Astrocyte of the hippocampus (primary cell): ENCODE data around the gene MAP2K5.
"Not testable (repeated sequence)": the region's sequence is repeated elsewhere in the genome, so short reads cannot be mapped to it uniquely, and the experiment has no call there.

ENCODE experiments used
- DNase-seq: peaks from one replicate; pipeline ENCODE4 v3.0.0; 2011; ENCODE audit warnings: low read depth, low spot score

MAP2K5 gene

GRCh38 chr15:67672834-67673233, 130.3 kb downstream of the MAP2K5 start:
- not testable (repeated sequence) for DNase-seq

DNA sequence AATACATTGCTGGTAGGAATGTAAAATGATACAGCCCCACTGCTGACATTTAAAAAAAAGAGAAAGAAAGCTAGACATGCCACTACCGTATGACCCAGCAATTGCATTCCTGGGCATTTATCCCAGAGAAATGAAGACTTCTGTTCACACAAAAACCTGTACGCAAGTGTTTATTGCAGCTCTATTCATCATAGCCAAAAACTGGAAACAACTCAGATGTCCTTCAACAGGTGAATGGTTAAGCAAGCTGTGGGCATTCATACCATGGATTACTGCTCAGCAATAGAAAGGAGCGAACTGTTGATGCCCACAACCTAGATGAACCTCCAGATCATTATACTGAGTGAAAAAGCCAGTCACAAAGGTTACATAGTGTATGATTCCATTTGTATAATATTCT, 132.5 kb downstream of the MAP2K5 start:
- DNase-seq: peak; percentile 11

DNA sequence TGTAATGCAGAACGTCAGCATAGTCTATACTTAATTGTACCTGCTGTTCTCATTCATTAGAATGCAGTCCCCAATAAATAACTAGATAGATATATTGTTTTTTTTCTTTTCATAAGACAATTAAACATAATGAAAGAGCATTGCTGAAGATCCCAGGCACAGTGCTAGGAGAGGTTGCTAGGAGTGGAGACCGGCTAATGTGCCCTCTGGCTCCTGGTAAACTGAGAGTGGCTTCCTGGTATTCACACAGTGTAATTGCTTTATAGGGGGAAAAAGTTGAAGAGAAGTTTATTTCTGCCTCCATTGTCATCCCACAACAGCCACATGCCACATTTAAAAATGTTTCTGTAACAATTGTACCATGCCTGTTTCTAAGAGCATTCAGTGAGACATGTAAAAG, 135.6 kb downstream of the MAP2K5 start:
- no peak for DNase-seq

GRCh38 chr15:67678993-67679392, 136.5 kb downstream of the MAP2K5 start:
- DNase-seq: no peak

- no peak for DNase-seq
Measured at GRCh38 chr15:67680641-67681040, 138.1 kb downstream of the MAP2K5 start.

DNA sequence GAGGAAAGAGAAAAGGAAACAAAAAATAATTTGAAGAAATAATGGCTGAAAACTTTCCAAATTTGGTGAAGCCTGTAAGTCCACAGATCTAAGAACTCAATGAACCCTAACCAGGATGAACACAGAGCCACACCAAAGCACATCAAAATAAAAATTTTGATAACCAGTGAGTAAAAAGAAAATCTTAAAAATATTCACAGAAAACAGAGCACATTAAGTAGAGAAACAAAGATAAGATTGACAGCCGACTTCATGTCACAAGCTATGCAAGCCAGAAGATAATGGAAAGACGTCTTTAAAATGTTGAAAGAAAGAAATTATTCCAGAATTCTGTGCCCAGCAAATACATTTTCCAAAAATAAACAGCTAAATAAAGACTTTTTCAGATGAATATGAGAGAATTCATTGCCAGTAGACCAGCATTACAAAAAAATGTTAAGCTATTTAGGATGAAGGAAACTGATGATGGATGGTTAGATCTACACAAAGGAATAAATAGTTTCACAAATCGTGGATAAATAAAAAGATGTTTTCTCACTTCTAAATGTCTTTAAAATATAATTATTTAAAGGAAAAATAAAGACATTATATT, 142.6 kb downstream of the MAP2K5 start:
- DNase-seq: peak; percentile 62

GRCh38 chr15:67685716-67686115, 143.2 kb downstream of the MAP2K5 start:
- DNase-seq: no peak

DNA sequence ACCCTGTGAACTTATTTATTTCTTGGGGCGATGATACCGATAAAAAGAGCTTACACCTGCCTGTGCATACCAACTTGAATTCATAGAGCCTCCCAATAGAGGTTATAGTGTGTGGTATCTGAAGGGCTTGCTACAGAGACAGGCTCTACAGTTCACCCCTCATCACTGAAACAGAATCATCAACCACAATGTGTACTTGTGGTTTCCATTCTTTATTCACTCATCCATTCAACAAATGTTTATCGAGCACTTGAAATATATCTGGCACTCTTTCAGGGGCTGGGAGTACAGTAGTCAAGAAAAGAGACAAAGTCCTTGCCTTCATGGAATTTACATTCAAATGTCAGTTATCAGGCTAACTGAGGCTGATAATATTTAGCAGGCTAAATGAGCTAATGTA, 148.4 kb downstream of the MAP2K5 start:
- peak; percentile 90 for DNase-seq

GRCh38 chr15:67691450-67691849, 148.9 kb downstream of the MAP2K5 start:
- DNase-seq: no peak

DNA sequence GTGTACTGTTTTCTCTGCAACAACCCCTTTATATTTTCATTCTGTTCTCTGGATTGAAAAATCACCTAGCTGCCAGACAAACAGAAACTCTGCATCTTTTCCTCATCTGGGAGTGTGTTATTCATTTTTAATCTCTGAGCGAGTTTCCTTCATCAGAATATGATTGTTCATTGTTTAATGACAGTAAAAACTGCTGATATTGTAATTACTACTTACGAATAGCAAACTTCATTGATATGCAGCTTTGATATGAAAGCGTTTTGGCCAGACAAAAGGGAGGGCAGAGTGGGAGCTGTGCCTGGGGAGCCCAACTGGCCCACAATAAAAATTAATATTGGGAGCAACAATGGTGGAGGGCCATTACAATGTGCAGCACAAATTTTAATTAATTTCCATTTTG, 150.1 kb downstream of the MAP2K5 start:
- DNase-seq: no peak

DNA sequence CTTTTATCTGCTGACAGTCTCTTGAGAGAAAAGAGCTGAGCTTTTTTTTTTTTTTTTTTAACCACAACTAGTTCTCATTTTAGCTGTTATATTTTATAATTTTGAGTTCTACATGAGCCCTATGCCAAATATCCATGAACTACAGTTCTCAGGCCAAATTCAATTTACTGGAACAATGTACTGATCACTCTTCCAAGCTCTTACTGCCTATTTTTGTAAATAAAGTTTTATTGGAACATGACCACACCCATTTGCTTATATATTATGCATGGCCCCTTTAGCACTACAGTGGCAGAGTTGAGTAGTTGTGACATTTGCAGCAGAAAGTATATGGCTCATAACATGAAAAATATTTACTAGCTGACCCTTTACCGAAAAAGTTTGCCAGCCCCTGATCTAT, 153.6 kb downstream of the MAP2K5 start:
- no peak for DNase-seq

DNA sequence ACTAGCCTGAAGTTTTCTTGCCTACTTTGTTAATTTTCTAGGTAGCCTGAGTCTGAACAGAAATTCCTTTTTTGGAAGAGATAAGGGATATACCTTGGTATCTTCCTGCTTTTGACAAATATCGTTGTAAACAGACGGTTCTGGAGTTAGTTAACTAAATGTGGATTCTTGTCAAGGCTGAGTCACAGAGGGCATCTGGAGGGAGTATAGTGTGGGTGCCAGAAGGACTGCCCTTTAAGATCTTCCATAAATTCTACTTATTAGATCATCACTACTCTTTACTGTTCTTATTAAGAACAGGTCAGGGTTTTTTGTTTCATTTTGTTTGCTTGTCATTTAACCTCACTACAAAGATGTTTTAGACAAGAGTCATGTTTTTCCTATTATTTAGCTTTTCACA, 157.5 kb downstream of the MAP2K5 start:
- DNase-seq: no peak

- DNase-seq: peak; percentile 30
Measured at GRCh38 chr15:67701669-67702068, 159.2 kb downstream of the MAP2K5 start.

- DNase-seq: no peak
Measured at GRCh38 chr15:67707520-67708283, 165.2 kb downstream of the MAP2K5 start.

- DNase-seq: no peak
Measured at GRCh38 chr15:67708500-67708899, 166.0 kb downstream of the MAP2K5 start.

GRCh38 chr15:67715170-67715569, 172.7 kb downstream of the MAP2K5 start:
- DNase-seq: no peak

GRCh38 chr15:67716171-67716570, 173.7 kb downstream of the MAP2K5 start:
- DNase-seq: no peak

DNA sequence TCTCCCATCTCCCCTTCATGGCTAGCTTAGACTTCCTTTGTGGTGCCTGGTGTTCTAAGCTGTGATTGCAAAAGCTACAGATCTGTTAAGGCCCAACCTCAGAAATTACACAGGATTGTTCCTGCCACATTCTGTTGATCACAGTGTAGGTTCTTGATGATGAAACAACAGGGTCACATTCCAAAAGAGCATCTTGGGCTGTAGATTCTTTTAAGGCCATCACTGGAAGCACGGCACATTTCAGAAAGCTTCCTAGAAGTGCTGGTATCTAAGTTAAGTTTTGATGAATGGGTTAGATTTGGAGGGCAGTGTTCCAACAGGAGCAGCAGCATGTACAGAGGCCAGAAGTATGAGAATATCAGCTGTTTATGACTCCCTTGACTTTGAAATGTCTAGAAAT, 175.3 kb downstream of the MAP2K5 start:
- no peak for DNase-seq

DNA sequence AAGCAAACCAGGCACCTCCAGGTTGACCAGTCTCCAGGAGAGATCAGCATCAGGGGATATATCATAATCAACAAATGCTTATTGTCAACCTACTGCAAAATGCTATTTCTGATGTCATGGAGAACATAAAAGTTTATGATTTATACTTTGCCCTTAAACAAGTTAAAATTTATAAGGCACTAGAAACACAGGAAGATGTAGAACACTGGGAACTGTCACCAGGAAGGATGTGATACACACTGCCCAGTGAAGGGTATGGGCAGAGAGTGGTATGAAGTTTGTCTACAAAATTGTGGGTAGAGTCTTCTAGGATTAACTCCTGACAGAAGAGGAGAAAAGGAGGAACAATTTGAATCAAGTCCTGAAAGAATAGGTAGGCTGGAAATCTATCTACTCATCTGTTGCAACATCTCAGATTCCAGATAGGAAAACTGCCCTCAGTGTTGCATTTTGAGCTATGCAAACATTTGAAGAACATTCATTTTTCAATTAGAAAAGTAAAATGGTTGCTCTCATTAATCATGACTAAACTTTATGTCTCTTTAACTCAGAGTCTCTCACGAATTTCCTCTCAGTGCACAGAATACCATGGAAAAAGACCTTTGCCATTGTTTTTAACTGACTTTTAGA, 176.9 kb downstream of the MAP2K5 start:
- DNase-seq: no peak

GRCh38 chr15:67720556-67721175, 178.2 kb downstream of the MAP2K5 start:
- no peak for DNase-seq

GRCh38 chr15:67722030-67722817, 179.7 kb downstream of the MAP2K5 start:
- DNase-seq: no peak
